NCI-H82 (cell line): ENCODE measurements around the gene VRTN.
"Not testable (repeated sequence)": the region's sequence is repeated elsewhere in the genome, so short reads cannot be mapped to it uniquely, and the experiment has no call there.

Experiments
- DNase-seq: peaks from one replicate; lab custom pipeline; 2025; lab: John Stamatoyannopoulos, UW

VRTN gene, protein sequence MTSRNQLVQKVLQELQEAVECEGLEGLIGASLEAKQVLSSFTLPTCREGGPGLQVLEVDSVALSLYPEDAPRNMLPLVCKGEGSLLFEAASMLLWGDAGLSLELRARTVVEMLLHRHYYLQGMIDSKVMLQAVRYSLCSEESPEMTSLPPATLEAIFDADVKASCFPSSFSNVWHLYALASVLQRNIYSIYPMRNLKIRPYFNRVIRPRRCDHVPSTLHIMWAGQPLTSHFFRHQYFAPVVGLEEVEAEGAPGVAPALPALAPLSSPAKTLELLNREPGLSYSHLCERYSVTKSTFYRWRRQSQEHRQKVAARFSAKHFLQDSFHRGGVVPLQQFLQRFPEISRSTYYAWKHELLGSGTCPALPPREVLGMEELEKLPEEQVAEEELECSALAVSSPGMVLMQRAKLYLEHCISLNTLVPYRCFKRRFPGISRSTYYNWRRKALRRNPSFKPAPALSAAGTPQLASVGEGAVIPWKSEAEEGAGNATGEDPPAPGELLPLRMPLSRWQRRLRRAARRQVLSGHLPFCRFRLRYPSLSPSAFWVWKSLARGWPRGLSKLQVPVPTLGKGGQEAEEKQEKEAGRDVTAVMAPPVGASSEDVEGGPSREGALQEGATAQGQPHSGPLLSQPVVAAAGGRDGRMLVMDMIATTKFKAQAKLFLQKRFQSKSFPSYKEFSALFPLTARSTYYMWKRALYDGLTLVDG

GRCh38 chr14:74348241-74348734 lies at the start of gene VRTN:
TSS of gene VRTN (plus strand) at chr14:74348471. CDS start at chr14:74356784, 8,313 bp downstream.
- no peak for DNase-seq

GRCh38 chr14:74299061-74299545 lies 49.2 kb upstream of the VRTN start:
- no peak for DNase-seq

DNA sequence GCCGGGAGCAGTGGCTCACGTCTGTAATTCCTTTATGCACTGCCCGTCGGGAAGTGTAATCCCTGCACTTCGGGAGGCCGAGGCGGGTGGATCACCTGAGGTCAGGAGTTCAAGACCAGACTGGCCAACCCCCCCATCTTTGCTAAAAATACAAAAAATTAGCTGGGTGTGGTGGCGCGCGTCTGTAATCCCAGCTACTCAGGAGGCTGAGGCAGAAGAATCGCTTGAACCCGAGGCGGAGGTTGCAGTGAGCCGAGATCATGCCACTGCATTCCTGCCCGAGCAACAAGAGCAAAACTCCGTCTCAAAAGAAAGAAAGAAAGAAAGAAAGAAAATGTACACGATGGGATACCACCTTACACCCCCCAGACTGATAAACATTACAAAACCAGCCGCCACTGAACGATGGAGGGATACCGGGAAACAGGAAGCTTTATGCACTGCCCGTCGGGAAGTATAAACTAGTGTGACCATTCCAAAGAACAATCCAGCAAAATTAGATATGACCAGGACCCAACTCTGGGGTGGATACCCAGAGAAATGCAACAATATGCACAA lies 46.6 kb upstream of the VRTN start:
- DNase-seq, result no peak

- DNase-seq, result peak; percentile 58
These were observed 46.1 kb upstream of the VRTN start for GRCh38 chr14:74302152-74302628.

- peak; percentile 95 for DNase-seq
These were observed 45.4 kb upstream of the VRTN start, which contains the start of gene ABCD4 for GRCh38 chr14:74302634-74303569. TSS of gene ABCD4 (minus strand) at chr14:74302934. CDS start at chr14:74302912, 22 bp downstream.

DNA sequence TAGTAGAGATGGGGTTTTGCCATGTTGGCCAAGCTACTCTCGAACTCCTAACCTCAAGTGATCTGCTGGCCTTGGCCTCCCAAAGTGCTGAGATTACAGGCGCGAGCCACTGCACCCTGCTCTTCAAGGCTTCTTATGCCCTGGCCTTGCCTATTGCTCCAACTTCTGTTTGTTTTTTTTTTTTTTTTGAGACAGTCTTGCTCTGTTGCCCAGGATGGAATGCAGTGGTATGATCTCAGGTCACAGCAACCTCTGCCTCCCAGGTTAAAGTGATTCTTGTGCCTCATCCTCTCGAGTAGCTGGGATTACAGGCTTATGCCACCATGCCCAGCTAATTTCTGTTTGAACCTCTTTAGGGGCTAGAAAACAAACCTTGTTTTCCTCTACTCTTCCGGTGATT lies 39.6 kb upstream of the VRTN start:
- no peak for DNase-seq

- DNase-seq, result no peak
These were observed 38.9 kb upstream of the VRTN start for GRCh38 chr14:74309125-74310022.

DNA sequence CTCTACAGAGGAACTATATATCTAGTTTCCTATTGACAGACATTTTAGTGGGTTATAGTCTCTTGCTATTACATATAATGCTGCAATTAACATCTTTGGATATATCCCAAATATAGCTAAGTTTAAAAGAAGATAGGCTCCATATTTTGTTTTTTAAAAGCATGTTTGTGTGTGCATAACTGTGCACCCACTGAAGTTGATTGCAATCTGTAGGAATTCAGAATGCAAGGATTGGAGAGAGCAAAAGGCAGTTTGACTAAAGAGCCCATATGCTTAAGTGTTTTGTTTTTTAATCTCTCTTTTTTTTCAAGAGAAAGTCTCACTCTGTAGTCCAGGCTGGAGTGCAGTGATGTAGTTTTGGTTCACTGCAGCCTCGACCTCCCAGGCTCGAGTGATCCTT lies 36.1 kb upstream of the VRTN start:
- DNase-seq, result no peak

GRCh38 chr14:74313601-74314000 lies 34.7 kb upstream of the VRTN start:
- DNase-seq, result no peak

GRCh38 chr14:74314576-74314975 lies 33.7 kb upstream of the VRTN start:
- no peak for DNase-seq

DNA sequence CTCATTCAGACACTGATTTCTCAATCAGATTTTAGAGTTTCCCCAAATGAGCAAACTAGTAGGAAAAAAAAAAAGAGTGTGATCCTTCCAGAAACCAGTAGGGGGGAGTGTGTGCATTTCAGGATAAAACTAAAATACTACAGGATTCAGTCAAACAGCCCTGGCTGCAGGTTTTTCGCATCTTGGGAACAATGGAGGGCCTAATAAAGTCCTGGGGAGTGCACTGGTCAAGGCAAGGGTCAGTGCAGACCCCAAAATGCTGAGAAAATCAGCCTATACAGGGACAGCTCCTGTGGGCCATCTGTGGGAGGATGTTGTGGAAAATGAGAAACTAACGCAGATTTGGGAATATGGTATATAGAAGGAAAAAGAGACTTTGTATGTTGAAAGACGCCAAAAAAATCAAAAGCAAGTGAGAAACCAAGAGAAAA lies 23.3 kb upstream of the VRTN start:
- peak; percentile 30 for DNase-seq

- no peak for DNase-seq
These were observed 22.8 kb upstream of the VRTN start for GRCh38 chr14:74325446-74325845.

GRCh38 chr14:74326369-74327152 lies 21.7 kb upstream of the VRTN start:
- peak; percentile 65 for DNase-seq

DNA sequence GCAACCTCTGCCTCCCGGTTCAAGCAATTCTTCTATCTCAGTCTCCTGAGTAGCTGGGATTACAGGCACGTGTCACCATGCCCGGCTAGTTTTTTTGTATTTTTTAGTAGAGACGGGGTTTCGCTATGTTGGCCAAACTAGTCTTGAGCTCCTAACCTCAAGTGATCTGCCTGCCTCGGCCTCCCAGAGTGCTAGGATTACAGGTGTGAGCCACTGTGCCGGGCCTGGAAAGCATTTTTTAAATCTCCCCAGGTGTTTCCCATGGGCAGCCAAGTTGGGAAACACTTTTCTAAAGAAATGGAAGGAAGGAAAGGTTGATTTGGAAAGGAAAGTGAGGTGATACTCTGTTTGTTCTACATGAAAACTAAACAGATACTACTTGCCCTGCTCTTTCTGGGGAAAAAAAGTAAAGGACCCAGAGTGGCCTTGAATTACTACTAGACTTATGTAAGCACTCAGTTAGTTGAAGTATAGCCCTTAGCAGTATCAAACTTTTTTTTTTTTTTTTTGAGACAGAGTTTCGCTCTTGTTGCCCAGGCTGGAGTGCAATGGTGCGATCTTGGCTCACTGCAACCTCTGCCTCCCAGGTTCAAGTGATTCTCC lies 18.2 kb upstream of the VRTN start:
- not testable (repeated sequence) for DNase-seq

DNA sequence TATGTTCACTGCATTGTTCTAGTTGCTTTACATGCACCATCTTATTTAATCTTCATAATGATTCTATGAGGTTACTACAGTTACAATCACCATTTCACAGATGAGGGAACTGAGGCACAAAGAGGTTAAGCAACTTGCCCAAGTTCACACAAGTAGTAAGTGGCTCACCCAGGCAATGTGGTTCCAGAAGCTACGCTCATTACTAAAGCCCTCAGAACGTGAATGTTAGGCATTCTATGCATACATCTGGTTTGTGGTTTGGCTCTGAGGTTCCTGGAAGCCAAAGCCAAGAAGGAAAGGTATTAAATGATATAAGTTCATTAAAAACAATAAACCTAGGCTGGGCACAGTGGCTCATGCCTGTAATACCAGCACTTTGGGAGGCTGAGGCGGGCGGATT lies 14.4 kb upstream of the VRTN start:
- DNase-seq, result no peak

- peak; percentile 19 for DNase-seq
These were observed 1.9 kb upstream of the VRTN start for GRCh38 chr14:74346341-74346740.

- no peak for DNase-seq
These were observed 1.0 kb upstream of the VRTN start for GRCh38 chr14:74347097-74347794.

GRCh38 chr14:74347795-74348100 lies 523 bp upstream of the VRTN start:
- DNase-seq, result no peak
